Neural progenitor cell (in vitro differentiated cells): ENCODE data around the gene NEDD4L. TPM values are rescaled to one million over a fixed set of nuclear protein-coding genes. Genes with fewer than 3 reads are reported as not detected.

Experiments
- DNase-seq: peaks from one replicate; pipeline ENCODE4 v3.0.0-alpha.2; 2016; ENCODE audit warnings: low spot score
- H2AFZ ChIP-seq: fragments of 200-600 bp; sonication (generic); replicated peaks from 2 replicates; pipeline ENCODE4 v1.6.1; 2016; ENCODE audit warnings: antibody characterized with exemption
- H3F3A ChIP-seq: fragments of 200-600 bp; sonication (generic); 2 replicates; pipeline ENCODE4 v1.6.1; 2016; ENCODE audit warnings: antibody characterized with exemption, low read depth
- H3K27ac ChIP-seq: fragments of 200-600 bp; sonication (generic); 2 replicates; pipeline ENCODE4 v1.5.1; 2016; ENCODE audit warnings: mild to moderate bottlenecking
- H3K27me3 ChIP-seq: fragments of 200-600 bp; sonication (generic); 2 replicates; pipeline ENCODE4 v1.6.1; 2016; ENCODE audit warnings: mild to moderate bottlenecking, moderate library complexity
- H3K36me3 ChIP-seq: fragments of 200-600 bp; sonication (generic); 2 replicates; pipeline ENCODE4 v1.5.1; 2016
- H3K4me1 ChIP-seq: fragments of 200-600 bp; sonication (generic); 2 replicates; pipeline ENCODE4 v1.6.1; 2016; ENCODE audit warnings: mixed run types
- H3K4me2 ChIP-seq: fragments of 200-600 bp; sonication (generic); 2 replicates; pipeline ENCODE4 v1.6.1; 2016
- H3K4me3 ChIP-seq: fragments of 200-600 bp; sonication (generic); 2 replicates; pipeline ENCODE4 v1.5.1; 2016
- H3K79me2 ChIP-seq: fragments of 200-600 bp; sonication (generic); 2 replicates; pipeline ENCODE4 v1.6.1; 2016; ENCODE audit warnings: low read depth
- H3K9ac ChIP-seq: fragments of 200-600 bp; sonication (generic); 2 replicates; pipeline ENCODE4 v1.6.1; 2016
- H3K9me3 ChIP-seq: fragments of 200-600 bp; sonication (generic); 2 replicates; pipeline ENCODE4 v1.5.1; 2016; ENCODE audit warnings: low read depth
- H4K20me1 ChIP-seq: fragments of 200-600 bp; sonication (generic); 2 replicates; pipeline ENCODE4 v1.6.1; 2016; ENCODE audit warnings: low read depth
- H3K27ac Mint-ChIP-seq: 3 replicates; pipeline ENCODE4 v1.8.0; 2021; ENCODE audit warnings: mixed read lengths
- H3K27me3 Mint-ChIP-seq: 2 replicates; pipeline ENCODE4 v1.8.0; 2022; ENCODE audit warnings: low read depth, mild to moderate bottlenecking, inconsistent platforms, moderate library complexity, mixed read lengths; ENCODE audit not compliant: insufficient read depth
- H3K36me3 Mint-ChIP-seq: 3 replicates; pipeline ENCODE4 v1.8.0; 2021; ENCODE audit warnings: mixed read lengths
- H3K4me1 Mint-ChIP-seq: 3 replicates; pipeline ENCODE4 v1.8.0; 2021; ENCODE audit warnings: mixed read lengths
- H3K4me3 Mint-ChIP-seq: 3 replicates; pipeline ENCODE4 v1.8.0; 2021; ENCODE audit warnings: mild to moderate bottlenecking, moderate library complexity, mixed read lengths
- H3K9me3 Mint-ChIP-seq: 3 replicates; pipeline ENCODE4 v1.8.0; 2020; ENCODE audit warnings: mixed read lengths
- EZH2 ChIP-seq: fragments of 200-600 bp; sonication (generic); IDR thresholded peaks from 2 replicates; pipeline ENCODE4 v1.6.1; 2017; ENCODE audit warnings: antibody characterized with exemption, mild to moderate bottlenecking, moderate library complexity
- EZH2phosphoT487 ChIP-seq: fragments of 200-600 bp; sonication (generic); IDR thresholded peaks from 2 replicates; pipeline ENCODE4 v1.6.1; 2017; ENCODE audit warnings: antibody characterized with exemption
- total RNA-seq: library from RNA; depleted of rRNA; stranded (reverse); fragments of >200 nt; gene quantifications from 2 replicates; pipeline ENCODE4 v1.2.3, GENCODE V29; 2015; ENCODE audit warnings: low replicate concordance
- TF ChIP-seq, protein P1 (sequence below): fragments of 200-600 bp; sonication (generic); IDR thresholded peaks from 2 replicates; pipeline ENCODE4 v1.5.1; 2017; ENCODE audit warnings: antibody characterized with exemption, mild to moderate bottlenecking

The NEDD4L gene
- total RNA-seq, 1 donor from 2014 or later, result 55.5 TPM

DNA sequence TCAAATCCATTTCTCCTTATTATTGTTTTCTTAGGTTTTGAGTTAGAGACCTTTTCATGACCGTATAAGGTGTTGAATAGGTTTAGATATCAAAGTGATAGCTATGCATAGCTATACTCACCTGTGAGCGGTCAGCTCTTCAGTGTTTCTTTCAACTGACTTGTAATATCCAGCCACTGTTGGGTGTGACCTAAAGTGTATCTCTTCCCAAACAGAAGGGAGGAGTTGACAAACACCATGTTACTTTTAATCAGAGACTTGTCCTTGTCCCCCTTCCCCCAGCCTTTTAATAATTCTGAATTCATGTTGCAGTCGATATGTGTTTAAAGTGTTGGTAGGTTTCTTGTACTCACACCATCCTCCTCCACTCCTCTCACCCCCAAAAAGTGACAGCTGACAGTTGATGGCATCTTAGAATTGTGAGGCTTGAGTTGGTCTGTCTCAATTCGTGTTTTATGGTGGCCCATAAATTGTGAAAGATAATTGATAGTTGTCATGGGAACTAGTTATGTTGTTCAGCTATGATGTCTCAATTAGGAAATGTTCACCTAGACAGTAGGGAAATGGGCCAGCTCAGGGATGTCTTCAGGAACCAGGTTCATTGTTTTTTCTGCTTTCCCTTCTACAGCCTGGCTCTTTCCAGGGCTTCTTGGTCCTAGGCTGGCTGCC lies 12.0 kb downstream of the NEDD4L start:
- no peaks in the 10 kb centered on the region for H3K27me3 ChIP-seq
- H3K4me1 ChIP-seq, result peaks cover 18% of the 10 kb centered on the region
- H3K4me2 ChIP-seq, result no peak overlapping the region
- H3K36me3 ChIP-seq, result no peaks in the 10 kb centered on the region
- no peaks in the 10 kb centered on the region for H3K9me3 ChIP-seq
- Mint-ChIP-seq H3K27ac (no peak overlapping the region), H3K27me3 (peaks cover 2% of the 10 kb centered on the region), H3K9me3 (no peaks in the 10 kb centered on the region), H3K4me3 (no peak overlapping the region), H3K4me1 (peaks cover 16% of the 10 kb centered on the region), H3K36me3 (peaks cover 10% of the 10 kb centered on the region)
- H3K79me2 ChIP-seq, result peaks cover 34% of the 10 kb centered on the region
- no peak overlapping the region for H3K4me3 ChIP-seq
- no peak overlapping the region for H3K27ac ChIP-seq
- H4K20me1 ChIP-seq, result peaks cover 57% of the 10 kb centered on the region
- H3F3A ChIP-seq, result no peaks in the 10 kb centered on the region
- TF ChIP-seq EZH2 (no peak), EZH2phosphoT487 (no peak)
- TF ChIP-seq, protein P1, sequence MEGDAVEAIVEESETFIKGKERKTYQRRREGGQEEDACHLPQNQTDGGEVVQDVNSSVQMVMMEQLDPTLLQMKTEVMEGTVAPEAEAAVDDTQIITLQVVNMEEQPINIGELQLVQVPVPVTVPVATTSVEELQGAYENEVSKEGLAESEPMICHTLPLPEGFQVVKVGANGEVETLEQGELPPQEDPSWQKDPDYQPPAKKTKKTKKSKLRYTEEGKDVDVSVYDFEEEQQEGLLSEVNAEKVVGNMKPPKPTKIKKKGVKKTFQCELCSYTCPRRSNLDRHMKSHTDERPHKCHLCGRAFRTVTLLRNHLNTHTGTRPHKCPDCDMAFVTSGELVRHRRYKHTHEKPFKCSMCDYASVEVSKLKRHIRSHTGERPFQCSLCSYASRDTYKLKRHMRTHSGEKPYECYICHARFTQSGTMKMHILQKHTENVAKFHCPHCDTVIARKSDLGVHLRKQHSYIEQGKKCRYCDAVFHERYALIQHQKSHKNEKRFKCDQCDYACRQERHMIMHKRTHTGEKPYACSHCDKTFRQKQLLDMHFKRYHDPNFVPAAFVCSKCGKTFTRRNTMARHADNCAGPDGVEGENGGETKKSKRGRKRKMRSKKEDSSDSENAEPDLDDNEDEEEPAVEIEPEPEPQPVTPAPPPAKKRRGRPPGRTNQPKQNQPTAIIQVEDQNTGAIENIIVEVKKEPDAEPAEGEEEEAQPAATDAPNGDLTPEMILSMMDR, result no peak
- no peak overlapping the region for H3K9ac ChIP-seq
- H2AFZ ChIP-seq, result no peak overlapping the region
- no peak for DNase-seq

DNA sequence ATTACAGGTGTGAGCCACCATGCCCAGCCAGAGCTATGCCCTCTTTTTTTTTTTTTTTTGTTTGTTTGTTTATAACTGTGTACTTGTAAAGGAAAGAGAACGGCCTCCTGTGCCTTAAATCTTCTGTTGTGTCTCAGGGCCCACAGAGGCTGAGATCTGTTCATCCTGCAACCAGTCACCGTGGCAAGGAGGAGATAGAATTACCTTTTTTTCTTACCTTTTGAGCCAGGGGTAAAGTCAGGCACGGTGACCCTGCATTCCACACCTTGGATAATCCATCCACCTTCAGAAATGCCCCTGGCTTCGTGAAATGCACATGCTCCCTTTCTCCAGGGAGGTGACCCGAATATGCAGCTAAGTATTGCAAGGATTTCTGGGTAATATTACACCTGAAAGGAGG lies 12.8 kb downstream of the NEDD4L start:
- Mint-ChIP-seq H3K27me3 (peaks cover 2% of the 10 kb centered on the region), H3K27ac (no peak overlapping the region), H3K4me1 (peaks cover 16% of the 10 kb centered on the region), H3K9me3 (no peaks in the 10 kb centered on the region), H3K36me3 (peaks cover 12% of the 10 kb centered on the region), H3K4me3 (no peak overlapping the region)
- Histone ChIP-seq H2AFZ (no peak overlapping the region), H3K27ac (no peak overlapping the region), H3K4me2 (no peak overlapping the region), H3K79me2 (peaks cover 29% of the 10 kb centered on the region), H4K20me1 (peaks cover 50% of the 10 kb centered on the region), H3F3A (no peaks in the 10 kb centered on the region), H3K36me3 (no peaks in the 10 kb centered on the region), H3K27me3 (no peaks in the 10 kb centered on the region), H3K4me1 (peaks cover 18% of the 10 kb centered on the region), H3K9ac (no peak overlapping the region), H3K9me3 (no peaks in the 10 kb centered on the region), H3K4me3 (no peak overlapping the region)
- TF ChIP-seq, protein P1, result no peak
- TF ChIP-seq EZH2 (no peak), EZH2phosphoT487 (no peak)
- no peak for DNase-seq

DNA sequence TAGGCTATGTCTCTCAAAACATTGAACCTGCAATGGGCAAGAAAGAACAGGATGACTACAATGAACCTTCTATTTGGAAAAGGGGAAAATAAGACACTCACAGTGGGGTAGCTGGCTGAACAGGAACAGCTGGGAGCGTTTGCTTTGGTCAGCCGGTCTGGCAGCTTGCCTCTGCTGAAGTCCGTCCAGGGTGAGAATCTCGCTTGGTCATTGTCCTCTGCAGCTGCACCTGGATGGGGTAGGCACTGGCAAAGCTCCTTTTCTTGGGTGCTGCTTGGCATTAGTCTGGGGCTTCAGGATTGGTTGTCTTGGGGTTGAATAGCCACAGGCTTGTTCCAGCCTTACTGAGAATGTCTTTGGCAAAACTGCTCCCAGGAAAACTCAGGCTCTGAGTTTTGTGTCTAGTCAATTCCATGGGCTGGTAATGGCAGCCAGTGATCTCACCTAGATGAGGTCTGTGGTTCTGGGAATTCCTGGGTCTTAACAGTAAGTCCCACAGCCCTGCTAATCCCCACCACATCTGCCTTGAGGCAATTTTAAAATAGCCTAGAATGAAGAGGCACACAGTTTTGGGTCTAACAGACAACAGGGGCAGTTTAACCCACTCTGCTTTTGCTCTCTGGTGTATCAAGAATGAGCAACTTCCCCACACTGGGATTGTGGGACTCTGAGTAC lies 13.4 kb downstream of the NEDD4L start:
- Histone ChIP-seq H3K9me3 (no peaks in the 10 kb centered on the region), H3K4me1 (peaks cover 18% of the 10 kb centered on the region), H3K9ac (no peak overlapping the region), H3K36me3 (no peaks in the 10 kb centered on the region), H3K4me3 (no peak overlapping the region), H3F3A (no peaks in the 10 kb centered on the region), H3K4me2 (no peak overlapping the region), H3K79me2 (peaks cover 32% of the 10 kb centered on the region), H4K20me1 (peaks cover 45% of the 10 kb centered on the region), H3K27ac (no peak overlapping the region), H3K27me3 (no peaks in the 10 kb centered on the region), H2AFZ (no peak overlapping the region)
- Mint-ChIP-seq H3K27ac (no peak overlapping the region), H3K36me3 (peaks cover 12% of the 10 kb centered on the region), H3K27me3 (peaks cover 2% of the 10 kb centered on the region), H3K4me1 (peaks cover 10% of the 10 kb centered on the region), H3K9me3 (no peaks in the 10 kb centered on the region), H3K4me3 (no peak overlapping the region)
- DNase-seq, result no peak
- TF ChIP-seq, protein P1, result no peak
- TF ChIP-seq EZH2phosphoT487 (no peak), EZH2 (no peak)
